ENCODE data around the gene OTX1.
"Not testable (repeated sequence)": the region's sequence is repeated elsewhere in the genome, so short reads cannot be mapped to it uniquely, and the experiment has no call there.

Gene OTX1

GRCh38 chr2:63050334-63051041 lies at the start of gene OTX1:
Gene OTX1 (plus strand): TSS chr2:63050830. CDS start chr2:63052991, 2,161 bp downstream.
- peak; percentile 55 for DNase-seq

- DNase-seq, result no peak
These were observed 49.1 kb upstream of the OTX1 start for GRCh38 chr2:63001576-63001975.

GRCh38 chr2:63003351-63003750 lies 47.3 kb upstream of the OTX1 start:
- no peak for DNase-seq

GRCh38 chr2:63007813-63008458 lies 42.7 kb upstream of the OTX1 start:
- no peak for DNase-seq

- DNase-seq, result no peak
These were observed 41.8 kb upstream of the OTX1 start for GRCh38 chr2:63008838-63009237.

GRCh38 chr2:63009490-63009889 lies 41.1 kb upstream of the OTX1 start:
- DNase-seq, result no peak

- DNase-seq, result no peak
These were observed 38.1 kb upstream of the OTX1 start for GRCh38 chr2:63012541-63012940.

- DNase-seq, result no peak
These were observed 37.2 kb upstream of the OTX1 start for GRCh38 chr2:63013438-63013837.

- DNase-seq, result no peak
These were observed 35.2 kb upstream of the OTX1 start for GRCh38 chr2:63015389-63015788.

- DNase-seq, result no peak
These were observed 32.2 kb upstream of the OTX1 start for GRCh38 chr2:63018439-63018838.

- DNase-seq, result not testable (repeated sequence)
These were observed 30.9 kb upstream of the OTX1 start for GRCh38 chr2:63019686-63020085.

- DNase-seq, result peak; percentile 61
These were observed 27.2 kb upstream of the OTX1 start for GRCh38 chr2:63023444-63023843.

GRCh38 chr2:63027220-63027619 lies 23.4 kb upstream of the OTX1 start:
- no peak for DNase-seq

- no peak for DNase-seq
These were observed 21.6 kb upstream of the OTX1 start for GRCh38 chr2:63029058-63029457.

- DNase-seq, result no peak
These were observed 16.1 kb upstream of the OTX1 start for GRCh38 chr2:63034526-63034925.

GRCh38 chr2:63035169-63035568 lies 15.5 kb upstream of the OTX1 start:
- DNase-seq, result no peak

- no peak for DNase-seq
These were observed 15.0 kb upstream of the OTX1 start for GRCh38 chr2:63035660-63036059.

- DNase-seq, result no peak
These were observed 12.6 kb upstream of the OTX1 start for GRCh38 chr2:63038034-63038433.

GRCh38 chr2:63040586-63040985 lies 10.0 kb upstream of the OTX1 start:
- no peak for DNase-seq

GRCh38 chr2:63041592-63041991 lies 9.0 kb upstream of the OTX1 start:
- DNase-seq, result no peak

- no peak for DNase-seq
These were observed 6.0 kb upstream of the OTX1 start for GRCh38 chr2:63044362-63045327.

GRCh38 chr2:63046552-63046951 lies 4.1 kb upstream of the OTX1 start:
- no peak for DNase-seq

- DNase-seq, result no peak
These were observed 3.7 kb upstream of the OTX1 start for GRCh38 chr2:63046961-63047320.
